ENCODE data around the gene PER1. TPM values are rescaled to one million over a fixed set of nuclear protein-coding genes. Genes with fewer than 3 reads are reported as not detected.
A peak's percentile ranks its signal among the peaks of the same experiment; 100 is the strongest.

The PER1 gene
- total RNA-seq, 2 experiments from 2014 or later: 123 to 129 TPM

GRCh38 chr17:8119581-8120519 lies 32.4 kb downstream of the PER1 start:
- intact Hi-C loops (cut with micrococcal nuclease): loop anchor here (1.0 to 10.0 kb wide), 5 partner anchors 19 to 175 kb away; partner anchors contain the start of gene SLC25A35
- peak; percentile 96 for DNase-seq
- Mint-ChIP-seq H3K4me1 (ENCODE audit: low read depth) (peaks cover 43% of the 10 kb centered on the region), H3K27ac (peak overlapping the region; percentile 95), H3K4me3 (peak overlapping the region; percentile 97), H3K36me3 (ENCODE audit: low read depth) (peaks cover 8% of the 10 kb centered on the region), H3K27me3 (peaks cover 45% of the 10 kb centered on the region), H3K9me3 (no peaks in the 10 kb centered on the region)
- peak; percentile 37 for ATAC-seq
- ChIA-PET POLR2A (interaction anchor here (0.6 to 7.1 kb wide), 25 partner anchors 10 to 435 kb away, joined by 3 to 102 read pairs (median 4); partner anchors contain the start of genes AURKB, CTC1, KRABD2 and PFAS), CTCF (interaction anchor here (0.6 to 7.0 kb wide), 44 partner anchors 10 to 187 kb away, joined by 3 to 98 read pairs (median 5); partner anchors contain the start of genes ALOX12B, AURKB, BORCS6 and PER1)
- no peak for TF ChIP-seq CTCF (IDR thresholded peaks at IDR 0.05)

GRCh38 chr17:8118769-8119580 lies 33.2 kb downstream of the PER1 start:
- H3K27ac Mint-ChIP-seq: peak overlapping the region; percentile 95
- peaks cover 8% of the 10 kb centered on the region for H3K36me3 Mint-ChIP-seq (ENCODE audit: low read depth)
- peaks cover 43% of the 10 kb centered on the region for H3K27me3 Mint-ChIP-seq
- intact Hi-C loops (cut with micrococcal nuclease): loop anchor here (1.0 to 5.0 kb wide), 3 partner anchors 42 to 104 kb away; no protein-coding TSS in a partner anchor
- peak; percentile 57 for ATAC-seq
- TF ChIP-seq CTCF (IDR thresholded peaks at IDR 0.05): peak; percentile 94
- H3K4me1 Mint-ChIP-seq (ENCODE audit: low read depth): peaks cover 35% of the 10 kb centered on the region
- peak; percentile 95 for DNase-seq
- H3K9me3 Mint-ChIP-seq: no peaks in the 10 kb centered on the region
- CTCF ChIA-PET: interaction anchor here (0.6 to 7.0 kb wide), 42 partner anchors 8 to 242 kb away, joined by 3 to 98 read pairs (median 6); partner anchors contain the start of genes ALOX12B, AURKB, BORCS6 and CTC1
- POLR2A ChIA-PET: interaction anchor here (0.9 to 7.1 kb wide), 20 partner anchors 9 to 434 kb away, joined by 3 to 102 read pairs (median 8); partner anchors contain the start of genes AURKB, CTC1, KRABD2 and PFAS
- peak overlapping the region; percentile 97 for H3K4me3 Mint-ChIP-seq

- POLR2A ChIA-PET: interaction anchor here (1.3 to 7.1 kb wide), 14 partner anchors 8 to 433 kb away, joined by 3 to 102 read pairs (median 15); partner anchors contain the start of genes CTC1, PFAS, TP53 and WRAP53
- peak within 1 kb of the TSS; percentile 97 for H3K4me3 Mint-ChIP-seq
- intact Hi-C loops (cut with micrococcal nuclease): loop anchor here (2.0 to 5.0 kb wide), 2 partner anchors 41 to 105 kb away; no protein-coding TSS in a partner anchor
- peaks cover 41% of the 10 kb centered on the region for H3K27me3 Mint-ChIP-seq
- H3K27ac Mint-ChIP-seq: peak within 1 kb of the TSS; percentile 77
- peaks cover 8% of the 10 kb centered on the region for H3K36me3 Mint-ChIP-seq (ENCODE audit: low read depth)
- CTCF ChIA-PET: interaction anchor here (0.8 to 7.0 kb wide), 25 partner anchors 8 to 185 kb away, joined by 3 to 98 read pairs (median 11); partner anchors contain the start of genes BORCS6, CTC1, PER1 and PFAS
- peak; percentile 47 for DNase-seq
- TF ChIP-seq CTCF (IDR thresholded peaks at IDR 0.05): no peak
- H3K4me1 Mint-ChIP-seq (ENCODE audit: low read depth): peaks cover 28% of the 10 kb centered on the region
- ATAC-seq: no peak
- no peaks in the 10 kb centered on the region for H3K9me3 Mint-ChIP-seq
Observed at GRCh38 chr17:8117980-8118768, 34.0 kb downstream of the PER1 start, which contains the start of gene ALOXE3. TSS of gene ALOXE3 (minus strand) at chr17:8118514. CDS start at chr17:8117990, 524 bp downstream.

GRCh38 chr17:8117367-8117979 lies 34.7 kb downstream of the PER1 start:
- ChIA-PET POLR2A (interaction anchor here (0.9 to 2.0 kb wide), 2 partner anchors 56 to 71 kb away, joined by 4 to 10 read pairs; no protein-coding TSS in a partner anchor), CTCF (interaction anchor here (0.8 to 7.0 kb wide), 8 partner anchors 9 to 58 kb away, joined by 3 to 98 read pairs (median 58); no protein-coding TSS in a partner anchor)
- peaks cover 24% of the 10 kb centered on the region for H3K4me1 Mint-ChIP-seq (ENCODE audit: low read depth)
- H3K9me3 Mint-ChIP-seq: no peaks in the 10 kb centered on the region
- ATAC-seq (no peak), DNase-seq (no peak)
- H3K36me3 Mint-ChIP-seq (ENCODE audit: low read depth): peaks cover 8% of the 10 kb centered on the region
- H3K27me3 Mint-ChIP-seq: peaks cover 40% of the 10 kb centered on the region
- TF ChIP-seq CTCF (IDR thresholded peaks at IDR 0.05): no peak
- intact Hi-C loops (cut with micrococcal nuclease): loop anchor here (5.0 kb wide), 1 partner anchor 40 kb away; no protein-coding TSS in a partner anchor
- H3K27ac Mint-ChIP-seq: no peak overlapping the region
- H3K4me3 Mint-ChIP-seq: peak overlapping the region; percentile 97

All from activated CD8-positive, alpha-beta T cell treated with anti-CD3 and anti-CD28 coated beads for 36 hours (primary cell).